H1 (cell line): ENCODE measurements around the gene MEX3C.

Experiments
- CBX5 ChIP-seq: fragments of 300-800, 300-1000 bp; sonication (generic); IDR thresholded peaks from 2 replicates; pipeline ENCODE4 v1.7.1; 2016; ENCODE audit warnings: antibody characterized with exemption, low read length, low read depth
- EZH2 ChIP-seq: fragments of 200-600 bp; sonication (generic); IDR thresholded peaks from 2 replicates; pipeline ENCODE4 v1.7.1; 2012; ENCODE audit warnings: low read depth, mild to moderate bottlenecking, moderate library complexity, low read length, inconsistent platforms; ENCODE audit not compliant: severe bottlenecking
- RAD21 ChIP-seq, 2 experiments: IDR thresholded peaks in 1 of 2; conservative IDR thresholded peaks in 1 of 2; 2 replicates each; pipeline ENCODE4 v1.6.1; 2011; ENCODE audit warnings: low read depth in 2 of 2, low read length in 2 of 2, improper control_type of control experiment in 1 of 2, inconsistent platforms in 1 of 2, mild to moderate bottlenecking in 1 of 2, moderate library complexity in 1 of 2
- RFX5 ChIP-seq: IDR thresholded peaks from 2 replicates; pipeline ENCODE4 v1.6.1; 2011; ENCODE audit warnings: low read depth, low read length, improper control_type of control experiment, borderline replicate concordance
- TBP ChIP-seq: IDR thresholded peaks from 2 replicates; pipeline ENCODE4 v1.6.1; 2011; ENCODE audit warnings: low read depth, low read length, improper control_type of control experiment
- TF ChIP-seq, protein P1 (sequence below), 3 experiments: IDR thresholded peaks; 1 replicate in 2 of 3; 2 replicates in 1 of 3; pipeline versions ENCODE4 v1.5.1 to v1.6.1; 2011; ENCODE audit warnings: low read length in 3 of 3, mild to moderate bottlenecking in 3 of 3, inconsistent platforms in 2 of 3, low read depth in 1 of 3, moderate library complexity in 1 of 3; ENCODE audit not compliant: insufficient read depth in 1 of 3; ENCODE audit errors: control extremely low read depth in 1 of 3

DNA sequence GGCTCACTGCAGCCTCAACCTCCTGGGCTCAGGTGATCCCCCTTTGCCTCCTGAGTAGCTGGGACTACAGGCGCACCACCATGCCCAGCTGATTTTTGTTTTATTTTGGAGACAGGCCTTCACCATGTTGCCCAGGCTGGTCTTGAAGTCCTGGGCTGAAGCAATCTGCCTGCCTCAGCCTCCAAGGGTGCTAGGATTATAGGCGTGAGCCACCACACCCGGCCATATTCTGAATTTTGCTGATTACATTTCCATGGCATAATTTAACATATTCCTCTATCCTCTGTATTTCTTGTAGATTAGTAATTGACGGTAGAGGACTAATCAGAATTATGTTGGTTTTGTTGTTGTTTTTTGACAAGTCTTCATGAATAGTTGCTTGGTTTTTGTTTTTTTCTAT, 50.6 kb downstream of the MEX3C start:
- TF ChIP-seq, protein P1, sequence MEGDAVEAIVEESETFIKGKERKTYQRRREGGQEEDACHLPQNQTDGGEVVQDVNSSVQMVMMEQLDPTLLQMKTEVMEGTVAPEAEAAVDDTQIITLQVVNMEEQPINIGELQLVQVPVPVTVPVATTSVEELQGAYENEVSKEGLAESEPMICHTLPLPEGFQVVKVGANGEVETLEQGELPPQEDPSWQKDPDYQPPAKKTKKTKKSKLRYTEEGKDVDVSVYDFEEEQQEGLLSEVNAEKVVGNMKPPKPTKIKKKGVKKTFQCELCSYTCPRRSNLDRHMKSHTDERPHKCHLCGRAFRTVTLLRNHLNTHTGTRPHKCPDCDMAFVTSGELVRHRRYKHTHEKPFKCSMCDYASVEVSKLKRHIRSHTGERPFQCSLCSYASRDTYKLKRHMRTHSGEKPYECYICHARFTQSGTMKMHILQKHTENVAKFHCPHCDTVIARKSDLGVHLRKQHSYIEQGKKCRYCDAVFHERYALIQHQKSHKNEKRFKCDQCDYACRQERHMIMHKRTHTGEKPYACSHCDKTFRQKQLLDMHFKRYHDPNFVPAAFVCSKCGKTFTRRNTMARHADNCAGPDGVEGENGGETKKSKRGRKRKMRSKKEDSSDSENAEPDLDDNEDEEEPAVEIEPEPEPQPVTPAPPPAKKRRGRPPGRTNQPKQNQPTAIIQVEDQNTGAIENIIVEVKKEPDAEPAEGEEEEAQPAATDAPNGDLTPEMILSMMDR (IDR thresholded peaks at IDR 0.05; ENCODE audit: control extremely low read depth in 1 of 3, insufficient read depth in 1 of 3, low read depth in 1 of 3, low read length in 3 of 3) = no peak
- no peak for TF ChIP-seq CBX5
- no peak for TF ChIP-seq RAD21 (IDR thresholded peaks at IDR 0.05 in 1 of 2, conservative IDR thresholded peaks at IDR 0.05 in 1 of 2; ENCODE audit: low read depth in 2 of 2, low read length in 2 of 2)
- TF ChIP-seq EZH2 = no peak
- no peak for TF ChIP-seq RFX5
- TF ChIP-seq TBP = no peak
